H1 (cell line): ENCODE data around the gene MYH9. TPM values are rescaled to one million over a fixed set of nuclear protein-coding genes. Genes with fewer than 3 reads are reported as not detected.

ENCODE experiments used
- CTCF ChIA-PET: fragments of 300-600 bp; sonication (Branson Sonifier 250); formaldehyde crosslinking; loops from one replicate; lab custom pipeline; 2021; ENCODE audit not compliant: partially characterized antibody; lab: Charles Lee
- POLR2A ChIA-PET: fragments of 300-600 bp; sonication (Branson Sonifier 250); formaldehyde crosslinking; loops from one replicate; lab custom pipeline; 2021; ENCODE audit warnings: inconsistent platforms; ENCODE audit not compliant: partially characterized antibody; lab: Charles Lee
- DNase-seq, 2 experiments: peaks; one replicate each; pipeline versions ENCODE4 v3.0.0 to v3.0.0-alpha.2; 2010 to 2022; ENCODE audit warnings: low spot score in 2 of 2, low read depth in 1 of 2, mixed read lengths in 1 of 2
- FAIRE-seq: peaks from 2 replicates; lab custom pipeline; 2011; peaks lifted over from hg19 to GRCh38; lab: Jason Lieb, UNC
- H2AFZ ChIP-seq: 2 replicates; pipeline ENCODE4 v1.8.1; 2012; ENCODE audit warnings: low read length, inconsistent platforms
- H2AK5ac ChIP-seq: 2 replicates; pipeline ENCODE4 v1.6.1; 2013; ENCODE audit warnings: low read depth, low read length
- H2BK120ac ChIP-seq: replicated peaks from 2 replicates; pipeline ENCODE3; 2013; ENCODE audit warnings: low read depth, low read length, inconsistent platforms
- H2BK12ac ChIP-seq: 2 replicates; pipeline ENCODE4 v1.6.1; 2013; ENCODE audit warnings: low read depth, low read length
- H2BK15ac ChIP-seq: 2 replicates; pipeline ENCODE4 v1.6.1; 2013; ENCODE audit warnings: low read length
- H2BK20ac ChIP-seq: 2 replicates; pipeline ENCODE4 v1.6.1; 2013; ENCODE audit warnings: low read length
- H2BK5ac ChIP-seq: 2 replicates; pipeline ENCODE4 v1.6.1; 2013; ENCODE audit warnings: low read depth, low read length
- H3K14ac ChIP-seq: 2 replicates; pipeline ENCODE4 v1.6.1; 2013; ENCODE audit warnings: inconsistent platforms; ENCODE audit not compliant: insufficient read length
- H3K18ac ChIP-seq: 2 replicates; pipeline ENCODE4 v1.6.1; 2013; ENCODE audit warnings: low read length; ENCODE audit errors: extremely low read depth
- H3K23ac ChIP-seq: 2 replicates; pipeline ENCODE4 v1.6.1; 2013; ENCODE audit warnings: inconsistent platforms; ENCODE audit not compliant: insufficient read length
- H3K23me2 ChIP-seq: 2 replicates; pipeline ENCODE4 v1.6.1; 2013; ENCODE audit warnings: low read depth, low read length
- H3K27ac ChIP-seq: 2 replicates; pipeline ENCODE4 v1.6.1; 2011; ENCODE audit warnings: low read depth, low read length, inconsistent platforms
- H3K27me3 ChIP-seq, 4 experiments: replicated peaks in 1 of 4; 1 replicate in 1 of 4; 2 replicates in 3 of 4; pipeline versions ENCODE4 v1.6.1 to v1.8.1; 2011 to 2013; ENCODE audit warnings: low read length in 3 of 4, mild to moderate bottlenecking in 3 of 4, inconsistent platforms in 2 of 4, mixed read lengths in 2 of 4, moderate library complexity in 1 of 4; ENCODE audit not compliant: control insufficient read depth in 3 of 4, insufficient read depth in 3 of 4; ENCODE audit errors: extremely low read depth in 1 of 4
- H3K36me3 ChIP-seq, 4 experiments: 2 replicates each; pipeline versions ENCODE4 v1.6.1 to v1.8.1; 2011 to 2013; ENCODE audit warnings: mild to moderate bottlenecking in 4 of 4, low read length in 3 of 4, moderate library complexity in 2 of 4, control low read depth in 1 of 4, inconsistent platforms in 1 of 4; ENCODE audit not compliant: insufficient read depth in 4 of 4, control insufficient read depth in 2 of 4
- H3K4ac ChIP-seq: replicated peaks from 2 replicates; pipeline ENCODE3; 2013; ENCODE audit warnings: low read length, low read depth, mixed read lengths, inconsistent platforms; ENCODE audit not compliant: insufficient read length
- H3K4me1 ChIP-seq, 4 experiments: replicated peaks in 1 of 4; 1 replicate in 1 of 4; 2 replicates in 3 of 4; pipeline versions ENCODE4 v1.6.1 to v1.8.1; 2011 to 2013; ENCODE audit warnings: low read length in 3 of 4, inconsistent platforms in 2 of 4, mixed read lengths in 1 of 4; ENCODE audit not compliant: insufficient read depth in 4 of 4, control insufficient read depth in 3 of 4
- H3K4me2 ChIP-seq, 2 experiments: 2 replicates each; pipeline versions ENCODE4 v1.6.1 to v1.8.1; 2011 to 2013; ENCODE audit warnings: low read depth in 2 of 2, low read length in 2 of 2, control low read depth in 1 of 2, inconsistent platforms in 1 of 2, mild to moderate bottlenecking in 1 of 2; ENCODE audit not compliant: insufficient read depth in 1 of 2
- H3K4me3 ChIP-seq, 4 experiments: fragments of 200-600, 300-600 bp in 1 of 4; sonication (generic), shearing (Covaris generic), sonication (Bioruptor Twin) in 1 of 4; 2 replicates each; pipeline versions ENCODE4 v1.5.1 to v1.8.1; 2011 to 2016; ENCODE audit warnings: low read length in 4 of 4, low read depth in 3 of 4, control low read depth in 2 of 4, inconsistent platforms in 2 of 4, mild to moderate bottlenecking in 2 of 4, mixed read lengths in 1 of 4, moderate library complexity in 1 of 4; ENCODE audit not compliant: insufficient read depth in 2 of 4; ENCODE audit errors: extremely low read depth in 1 of 4
- H3K56ac ChIP-seq: replicated peaks from 2 replicates; pipeline ENCODE3; 2013; ENCODE audit warnings: low read depth, mild to moderate bottlenecking, mixed read lengths, low read length, inconsistent platforms; ENCODE audit not compliant: insufficient read length
- H3K79me1 ChIP-seq: 2 replicates; pipeline ENCODE4 v1.6.1; 2013; ENCODE audit warnings: low read depth, low read length, control low read depth
- H3K79me2 ChIP-seq, 2 experiments: 2 replicates each; pipeline versions ENCODE4 v1.6.1 to v1.8.1; 2012 to 2013; ENCODE audit warnings: low read length in 2 of 2, mild to moderate bottlenecking in 2 of 2, inconsistent platforms in 1 of 2; ENCODE audit not compliant: insufficient read depth in 2 of 2, control insufficient read depth in 1 of 2
- H3K9ac ChIP-seq, 4 experiments: replicated peaks in 1 of 4; 1 replicate in 1 of 4; 2 replicates in 3 of 4; pipeline versions ENCODE4 v1.6.1 to v1.8.1; 2011 to 2013; ENCODE audit warnings: low read depth in 3 of 4, low read length in 3 of 4, control low read depth in 2 of 4, mild to moderate bottlenecking in 2 of 4, moderate library complexity in 2 of 4, inconsistent platforms in 1 of 4; ENCODE audit errors: extremely low read depth in 1 of 4
- H3K9me3 ChIP-seq, 2 experiments: 2 replicates each; pipeline versions ENCODE4 v1.6.1 to v1.8.1; 2012 to 2013; ENCODE audit warnings: mild to moderate bottlenecking in 2 of 2, moderate library complexity in 2 of 2, control low read depth in 1 of 2, inconsistent platforms in 1 of 2, low read depth in 1 of 2, low read length in 1 of 2, mixed read lengths in 1 of 2; ENCODE audit not compliant: insufficient read depth in 2 of 2
- H4K20me1 ChIP-seq, 2 experiments: replicated peaks in 1 of 2; 2 replicates each; pipeline versions ENCODE3 to v1.8.1; 2011 to 2013; ENCODE audit warnings: inconsistent platforms in 2 of 2, low read length in 2 of 2, mild to moderate bottlenecking in 1 of 2; ENCODE audit not compliant: insufficient read depth in 2 of 2, control insufficient read depth in 1 of 2
- H4K5ac ChIP-seq: 2 replicates; pipeline ENCODE4 v1.6.1; 2013; ENCODE audit warnings: low read length, low read depth, mixed read lengths, inconsistent platforms; ENCODE audit not compliant: insufficient read length
- H4K8ac ChIP-seq: 2 replicates; pipeline ENCODE4 v1.8.0; 2013; ENCODE audit warnings: mild to moderate bottlenecking, moderate library complexity, low read length, inconsistent platforms; ENCODE audit not compliant: insufficient read depth; ENCODE audit errors: extremely low read depth
- H4K91ac ChIP-seq: replicated peaks from 2 replicates; pipeline ENCODE3; 2013; ENCODE audit warnings: low read length, mixed read lengths, inconsistent platforms; ENCODE audit not compliant: insufficient read length
- ASH2L ChIP-seq: fragments of 200-600, 300-600 bp; sonication (generic); IDR thresholded peaks from one replicate; pipeline ENCODE4 v1.7.1; 2017; ENCODE audit warnings: low read length
- SAP30 ChIP-seq: fragments of 300-600 bp; sonication (generic); IDR thresholded peaks from 2 replicates; pipeline ENCODE4 v1.7.1; 2012; ENCODE audit warnings: low read length, moderate library complexity, mild to moderate bottlenecking, inconsistent platforms; ENCODE audit not compliant: insufficient read depth, insufficient replicate concordance
- WGBS, 2 experiments: shearing (Covaris generic) in 1 of 2; methylation state at CpG; one replicate each; pipeline versions ENCODE4 v1.1.6 to v1.1.7; 2013 to 2015; ENCODE audit warnings: low lambda C conversion rate in 2 of 2, mixed read lengths in 2 of 2, inconsistent platforms in 1 of 2, low coverage in 1 of 2, missing lambda C conversion rate in 1 of 2; ENCODE audit not compliant: insufficient replicate concordance in 2 of 2, insufficient coverage in 1 of 2, insufficient read length in 1 of 2; ENCODE audit errors: extremely low coverage in 1 of 2, missing lambda C conversion rate in 1 of 2; 5-methylcytosine and 5-hydroxymethylcytosine counted together
- polyA plus RNA-seq, 7 experiments: library from polyadenylated mRNA; depleted of rRNA in 3 of 7; stranded (reverse) in 5 of 7; unstranded in 2 of 7; fragments of >200 nt in 5 of 7; fragments of 200-250 nt in 2 of 7; gene quantifications; 1 replicate in 5 of 7; 2 replicates in 1 of 7; 4 replicates in 1 of 7; pipeline versions ENCODE4 v1.2.1 to v1.2.3, GENCODE V29; 2011 to 2013; ENCODE audit warnings: missing spikeins in 2 of 7, mixed read lengths in 2 of 7
- total RNA-seq: library from RNA; stranded (reverse); fragmentation: NEBNext Ultra II Directional; extraction: Animal tissue kit (Norgen Biotek cat#: 25700); gene quantifications from 2 replicates; pipeline ENCODE4 v1.2.1, GENCODE V29; 2021
- TF ChIP-seq, protein P1 (sequence below): IDR thresholded peaks from 2 replicates; pipeline ENCODE4 v1.6.1; 2011; ENCODE audit warnings: low read length, improper control_type of control experiment
- TF ChIP-seq, protein P2 (sequence below): IDR thresholded peaks from 2 replicates; pipeline ENCODE4 v1.6.1; 2012; ENCODE audit warnings: inconsistent platforms
- TF ChIP-seq, protein P3 (sequence below): IDR thresholded peaks from 2 replicates; pipeline ENCODE4 v1.6.1; 2012; ENCODE audit warnings: inconsistent platforms

MYH9 gene
- total and polyA plus RNA-seq, 2 of the 8 experiments (the other 6 are each of a cell fraction or from before 2014, with no cell fraction given): 24.9 to 322 TPM

DNA sequence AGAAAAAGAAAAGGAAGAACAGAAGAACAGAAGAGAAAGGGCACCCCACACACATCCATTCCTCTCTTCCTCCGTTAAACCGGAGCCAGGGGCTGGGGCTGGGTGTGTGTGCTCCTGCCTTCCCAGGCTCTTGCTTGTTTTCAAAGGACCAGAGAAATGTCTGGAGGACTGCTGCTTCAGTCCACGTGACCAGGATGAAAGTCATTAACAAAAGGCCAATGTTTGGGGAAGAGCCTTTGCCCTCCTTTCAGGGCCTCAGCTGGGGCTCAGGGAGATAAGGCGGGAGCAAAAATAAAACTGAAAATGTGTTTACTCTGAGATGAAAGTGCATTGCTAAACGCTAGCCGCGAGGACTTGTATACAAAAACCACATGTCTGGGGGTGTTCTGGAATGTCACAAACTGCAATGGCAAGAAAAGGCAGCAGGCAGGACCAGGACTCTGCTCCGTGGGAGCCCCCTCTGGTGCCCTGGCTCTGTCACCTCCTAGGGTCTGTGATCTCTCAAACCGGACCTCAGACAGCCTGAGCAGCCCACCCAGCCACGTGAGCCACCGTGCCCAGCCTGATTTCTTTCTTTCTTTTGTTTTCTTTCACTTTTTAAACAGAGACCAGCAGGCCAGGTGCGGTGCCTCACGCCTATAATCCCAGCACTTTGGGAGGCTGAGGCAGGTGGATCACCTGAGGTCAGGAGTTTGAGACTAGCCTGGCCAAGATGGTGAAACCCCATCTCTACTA, 31.6 kb upstream of the MYH9 start:
- ChIA-PET POLR2A (interaction anchor here (0.6 to 5.3 kb wide), 3 partner anchors 9 to 248 kb away, joined by 3 to 33 read pairs (median 3); no protein-coding TSS in a partner anchor), CTCF (interaction anchor here (0.6 kb wide), 3 partner anchors 58 to 840 kb away, joined by 3 read pairs; no protein-coding TSS in a partner anchor)
- no peak overlapping the region for H2BK15ac ChIP-seq
- no peaks in the 10 kb centered on the region for H3K27me3 ChIP-seq
- 0 out of 2 replicates have a peak overlapping the region, but pooled peaks have one; percentile 48 for H2BK20ac ChIP-seq
- peak overlapping the region; percentile 52 for H4K91ac ChIP-seq
- no peak overlapping the region for H3K4me3 ChIP-seq
- H3K27ac ChIP-seq: 0 out of 2 replicates have a peak overlapping the region, but pooled peaks have one; percentile 1
- WGBS, 2 experiments: 59% methylated on average over 13 of the region's 13 CpGs; no CpG with 5 or more reads in 1 of the 2 experiments
- no peak overlapping the region for H2AK5ac ChIP-seq
- H2BK12ac ChIP-seq: 0 out of 2 replicates have a peak overlapping the region, but pooled peaks have one; percentile 62
- H3K4me2 ChIP-seq: peak overlapping the region in 1 of 2 experiments; percentile 44; a peak in 3 of 4 replicates
- H3K23me2 ChIP-seq: 0 out of 2 replicates have a peak, but pooled peaks cover 2% of the 10 kb centered on the region
- TF ChIP-seq SAP30 (no peak), ASH2L (no peak)
- TF ChIP-seq, protein P1, sequence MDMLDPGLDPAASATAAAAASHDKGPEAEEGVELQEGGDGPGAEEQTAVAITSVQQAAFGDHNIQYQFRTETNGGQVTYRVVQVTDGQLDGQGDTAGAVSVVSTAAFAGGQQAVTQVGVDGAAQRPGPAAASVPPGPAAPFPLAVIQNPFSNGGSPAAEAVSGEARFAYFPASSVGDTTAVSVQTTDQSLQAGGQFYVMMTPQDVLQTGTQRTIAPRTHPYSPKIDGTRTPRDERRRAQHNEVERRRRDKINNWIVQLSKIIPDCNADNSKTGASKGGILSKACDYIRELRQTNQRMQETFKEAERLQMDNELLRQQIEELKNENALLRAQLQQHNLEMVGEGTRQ: peak; percentile 51; the same call in 1 of the 2 replicates
- TF ChIP-seq, protein P2, sequence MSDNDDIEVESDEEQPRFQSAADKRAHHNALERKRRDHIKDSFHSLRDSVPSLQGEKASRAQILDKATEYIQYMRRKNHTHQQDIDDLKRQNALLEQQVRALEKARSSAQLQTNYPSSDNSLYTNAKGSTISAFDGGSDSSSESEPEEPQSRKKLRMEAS: peak; percentile 23; the same call in 1 of the 2 replicates
- TF ChIP-seq, protein P3, sequence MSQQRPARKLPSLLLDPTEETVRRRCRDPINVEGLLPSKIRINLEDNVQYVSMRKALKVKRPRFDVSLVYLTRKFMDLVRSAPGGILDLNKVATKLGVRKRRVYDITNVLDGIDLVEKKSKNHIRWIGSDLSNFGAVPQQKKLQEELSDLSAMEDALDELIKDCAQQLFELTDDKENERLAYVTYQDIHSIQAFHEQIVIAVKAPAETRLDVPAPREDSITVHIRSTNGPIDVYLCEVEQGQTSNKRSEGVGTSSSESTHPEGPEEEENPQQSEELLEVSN: peak; percentile 37; the same call in 1 of the 2 replicates
- peak overlapping the region; percentile 25 for H3K18ac ChIP-seq
- H3K4me1 ChIP-seq: peaks cover 0 to 6% (median 3%) of the 10 kb centered on the region in 4 experiments; a peak in 6 of 7 replicates
- no peak overlapping the region for H3K14ac ChIP-seq
- H3K9ac ChIP-seq: no peak overlapping the region
- no peaks in the 10 kb centered on the region for H3K36me3 ChIP-seq
- H3K79me2 ChIP-seq: no peaks in the 10 kb centered on the region
- no peaks in the 10 kb centered on the region for H4K20me1 ChIP-seq
- H2BK5ac ChIP-seq: peak overlapping the region; percentile 60
- H3K9me3 ChIP-seq: no peaks in the 10 kb centered on the region
- FAIRE-seq: no peak
- no peak overlapping the region for H4K8ac ChIP-seq
- peak overlapping the region; percentile 19 for H3K56ac ChIP-seq
- H3K23ac ChIP-seq: no peak overlapping the region
- DNase-seq: peak in 1 of 2 experiments; percentile 51
- peak overlapping the region; percentile 73; the same call in 1 of the 2 replicates for H2AFZ ChIP-seq
- H2BK120ac ChIP-seq: peak overlapping the region; percentile 76
- no peaks in the 10 kb centered on the region for H3K79me1 ChIP-seq
- H4K5ac ChIP-seq: peak overlapping the region; percentile 42
- no peak overlapping the region for H3K4ac ChIP-seq
